Neural cell (in vitro differentiated cells): ENCODE results near the gene GASK1A. TPM values are rescaled to one million over a fixed set of nuclear protein-coding genes. Genes with fewer than 3 reads are reported as not detected.

Source experiments
- H2AFZ ChIP-seq: fragments of 200-600, 300-800 bp; sonication (generic), shearing (Covaris generic); 2 replicates; pipeline ENCODE4 v1.6.0; 2014; ENCODE audit warnings: low read depth, mild to moderate bottlenecking, antibody characterized with exemption, low read length, moderate library complexity
- H3F3A ChIP-seq: fragments of 200-600 bp; shearing (Covaris generic); 2 replicates; pipeline ENCODE4 v1.6.1; 2016; ENCODE audit warnings: mild to moderate bottlenecking, moderate library complexity, mixed read lengths, antibody characterized with exemption, low read length; ENCODE audit not compliant: insufficient read depth, poor library complexity, severe bottlenecking
- H3K27ac ChIP-seq: fragments of 200-600, 300-800 bp; sonication (generic), shearing (Covaris generic); 2 replicates; pipeline ENCODE4 v1.5.1; 2014; ENCODE audit warnings: mild to moderate bottlenecking, low read length, moderate library complexity
- H3K27me3 ChIP-seq: fragments of 300-800, 200-600 bp; sonication (generic), shearing (Covaris generic); 2 replicates; pipeline ENCODE4 v1.6.0; 2014; ENCODE audit warnings: mild to moderate bottlenecking, low read depth, low read length, moderate library complexity; ENCODE audit not compliant: insufficient read depth
- H3K36me3 ChIP-seq: fragments of 300-800, 200-600 bp; sonication (generic), shearing (Covaris generic); 2 replicates; pipeline ENCODE4 v1.5.1; 2014; ENCODE audit warnings: mild to moderate bottlenecking, antibody characterized with exemption, low read length, moderate library complexity; ENCODE audit not compliant: insufficient read depth
- H3K4me2 ChIP-seq: fragments of 300-800, 200-600 bp; sonication (generic), shearing (Covaris generic); 2 replicates; pipeline ENCODE4 v1.6.0; 2014; ENCODE audit warnings: mild to moderate bottlenecking, low read length
- H3K4me3 ChIP-seq: fragments of 300-800, 200-600 bp; sonication (generic), shearing (Covaris generic); 2 replicates; pipeline ENCODE4 v1.5.1; 2014; ENCODE audit warnings: mild to moderate bottlenecking, low read length, moderate library complexity
- H3K79me2 ChIP-seq: fragments of 200-600 bp; shearing (Covaris generic); replicated peaks from 2 replicates; pipeline ENCODE4 v1.6.0; 2014; ENCODE audit warnings: mild to moderate bottlenecking, low read length, moderate library complexity; ENCODE audit not compliant: insufficient read depth
- H3K9ac ChIP-seq: fragments of 300-800, 200-600 bp; sonication (generic), shearing (Covaris generic); 2 replicates; pipeline ENCODE4 v1.6.1; 2016; ENCODE audit warnings: mild to moderate bottlenecking, low read length, mixed read lengths
- H3K9me2 ChIP-seq: fragments of 200-600 bp; shearing (Covaris generic); 2 replicates; pipeline ENCODE4 v1.6.1; 2016; ENCODE audit warnings: mild to moderate bottlenecking, low read length, mixed read lengths; ENCODE audit not compliant: insufficient read depth
- H3K9me3 ChIP-seq: fragments of 200-600, 300-800 bp; sonication (generic), shearing (Covaris generic); 2 replicates; pipeline ENCODE4 v1.6.1; 2016; ENCODE audit warnings: mild to moderate bottlenecking, mixed run types, low read length, moderate library complexity, mixed read lengths
- H4K20me1 ChIP-seq: fragments of 200-600 bp; shearing (Covaris generic); 2 replicates; pipeline ENCODE4 v1.6.1; 2016; ENCODE audit warnings: mild to moderate bottlenecking, mixed run types; ENCODE audit not compliant: insufficient read depth
- EP300 ChIP-seq: fragments of 450-650 bp; conservative IDR thresholded peaks from 2 replicates; pipeline ENCODE4 v1.6.1; 2014; ENCODE audit warnings: antibody characterized with exemption, mild to moderate bottlenecking, moderate library complexity; ENCODE audit not compliant: poor library complexity, severe bottlenecking
- EZH2 ChIP-seq: fragments of 200-600, 300-800 bp; shearing (Covaris generic), sonication (generic); IDR thresholded peaks from 2 replicates; pipeline ENCODE4 v1.6.1; 2014; ENCODE audit warnings: antibody characterized with exemption, low read length, borderline replicate concordance, mild to moderate bottlenecking; ENCODE audit not compliant: insufficient read depth, poor library complexity, severe bottlenecking
- MXI1 ChIP-seq: fragments of 450-650 bp; conservative IDR thresholded peaks from 2 replicates; pipeline ENCODE4 v1.6.1; 2014; ENCODE audit warnings: antibody characterized with exemption, mild to moderate bottlenecking; ENCODE audit not compliant: poor library complexity, severe bottlenecking
- POLR2AphosphoS5 ChIP-seq: IDR thresholded peaks from 2 replicates; pipeline ENCODE4 v1.6.1; 2012
- RAD21 ChIP-seq: fragments of 450-650 bp; conservative IDR thresholded peaks from 2 replicates; pipeline ENCODE4 v1.6.1; 2014; ENCODE audit warnings: antibody characterized with exemption, mild to moderate bottlenecking, moderate library complexity
- REST ChIP-seq: IDR thresholded peaks from 2 replicates; pipeline ENCODE4 v1.6.1; 2012; ENCODE audit warnings: borderline replicate concordance
- SMC3 ChIP-seq: fragments of 450-650 bp; conservative IDR thresholded peaks from 2 replicates; pipeline ENCODE4 v1.6.1; 2014; ENCODE audit warnings: antibody characterized with exemption, mild to moderate bottlenecking, moderate library complexity; ENCODE audit not compliant: poor library complexity
- TAF1 ChIP-seq: IDR thresholded peaks from 2 replicates; pipeline ENCODE4 v1.6.1; 2012; ENCODE audit warnings: low read depth
- polyA plus RNA-seq: library from polyadenylated mRNA; depleted of rRNA; stranded (reverse); fragments of >200 nt; gene quantifications from 2 replicates; pipeline ENCODE4 v1.2.3, GENCODE V29; 2014
- TF ChIP-seq, protein P1 (sequence below): fragments of 450-650 bp; IDR thresholded peaks from 2 replicates; pipeline ENCODE4 v1.5.1; 2014; ENCODE audit warnings: antibody characterized with exemption, mild to moderate bottlenecking, moderate library complexity; ENCODE audit not compliant: poor library complexity, severe bottlenecking

The GASK1A gene
- polyA plus RNA-seq, 1 donor from 2014 or later: not detected

GRCh38 chr3:43022121-43022520, 43.0 kb downstream of the GASK1A start:
- H3K36me3 ChIP-seq: no peaks in the 10 kb centered on the region
- TF ChIP-seq REST: no peak
- TF ChIP-seq POLR2AphosphoS5: no peak
- TF ChIP-seq RAD21: no peak
- TF ChIP-seq EP300: no peak
- TF ChIP-seq SMC3: no peak
- TF ChIP-seq EZH2: no peak
- TF ChIP-seq, protein P1, sequence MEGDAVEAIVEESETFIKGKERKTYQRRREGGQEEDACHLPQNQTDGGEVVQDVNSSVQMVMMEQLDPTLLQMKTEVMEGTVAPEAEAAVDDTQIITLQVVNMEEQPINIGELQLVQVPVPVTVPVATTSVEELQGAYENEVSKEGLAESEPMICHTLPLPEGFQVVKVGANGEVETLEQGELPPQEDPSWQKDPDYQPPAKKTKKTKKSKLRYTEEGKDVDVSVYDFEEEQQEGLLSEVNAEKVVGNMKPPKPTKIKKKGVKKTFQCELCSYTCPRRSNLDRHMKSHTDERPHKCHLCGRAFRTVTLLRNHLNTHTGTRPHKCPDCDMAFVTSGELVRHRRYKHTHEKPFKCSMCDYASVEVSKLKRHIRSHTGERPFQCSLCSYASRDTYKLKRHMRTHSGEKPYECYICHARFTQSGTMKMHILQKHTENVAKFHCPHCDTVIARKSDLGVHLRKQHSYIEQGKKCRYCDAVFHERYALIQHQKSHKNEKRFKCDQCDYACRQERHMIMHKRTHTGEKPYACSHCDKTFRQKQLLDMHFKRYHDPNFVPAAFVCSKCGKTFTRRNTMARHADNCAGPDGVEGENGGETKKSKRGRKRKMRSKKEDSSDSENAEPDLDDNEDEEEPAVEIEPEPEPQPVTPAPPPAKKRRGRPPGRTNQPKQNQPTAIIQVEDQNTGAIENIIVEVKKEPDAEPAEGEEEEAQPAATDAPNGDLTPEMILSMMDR: no peak
- no peak for TF ChIP-seq TAF1
- no peak for TF ChIP-seq MXI1

GRCh38 chr3:43023066-43023465, 44.0 kb downstream of the GASK1A start:
- H2AFZ ChIP-seq: no peak overlapping the region
- H3F3A ChIP-seq: no peaks in the 10 kb centered on the region
- no peaks in the 10 kb centered on the region for H3K79me2 ChIP-seq
- no peaks in the 10 kb centered on the region for H3K9me3 ChIP-seq
- H3K27me3 ChIP-seq: no peaks in the 10 kb centered on the region
- H3K27ac ChIP-seq: no peak overlapping the region
- no peaks in the 10 kb centered on the region for H3K36me3 ChIP-seq
- H3K9me2 ChIP-seq: no peaks in the 10 kb centered on the region
- H4K20me1 ChIP-seq: no peaks in the 10 kb centered on the region
- H3K4me3 ChIP-seq: no peak overlapping the region
- no peak overlapping the region for H3K9ac ChIP-seq
- TF ChIP-seq TAF1: no peak
- TF ChIP-seq RAD21: no peak
- TF ChIP-seq, protein P1: no peak
- no peak for TF ChIP-seq EZH2
- no peak for TF ChIP-seq REST
- TF ChIP-seq MXI1: no peak
- no peak for TF ChIP-seq EP300
- no peak for TF ChIP-seq SMC3
- no peak for TF ChIP-seq POLR2AphosphoS5
- H3K4me2 ChIP-seq: no peak overlapping the region

More at GRCh38 chr3:43022121-43022520, 43.0 kb downstream of the GASK1A start:
- Histone ChIP-seq H3K4me2 (no peak overlapping the region), H3K9me3 (no peaks in the 10 kb centered on the region), H3K9ac (no peak overlapping the region), H3K79me2 (no peaks in the 10 kb centered on the region), H3K27ac (no peak overlapping the region), H4K20me1 (no peaks in the 10 kb centered on the region), H3K4me3 (no peak overlapping the region), H2AFZ (no peak overlapping the region), H3K9me2 (no peaks in the 10 kb centered on the region), H3F3A (no peaks in the 10 kb centered on the region), H3K27me3 (no peaks in the 10 kb centered on the region)
